ENCODE results near the gene IQCE.

The IQCE gene

DNA sequence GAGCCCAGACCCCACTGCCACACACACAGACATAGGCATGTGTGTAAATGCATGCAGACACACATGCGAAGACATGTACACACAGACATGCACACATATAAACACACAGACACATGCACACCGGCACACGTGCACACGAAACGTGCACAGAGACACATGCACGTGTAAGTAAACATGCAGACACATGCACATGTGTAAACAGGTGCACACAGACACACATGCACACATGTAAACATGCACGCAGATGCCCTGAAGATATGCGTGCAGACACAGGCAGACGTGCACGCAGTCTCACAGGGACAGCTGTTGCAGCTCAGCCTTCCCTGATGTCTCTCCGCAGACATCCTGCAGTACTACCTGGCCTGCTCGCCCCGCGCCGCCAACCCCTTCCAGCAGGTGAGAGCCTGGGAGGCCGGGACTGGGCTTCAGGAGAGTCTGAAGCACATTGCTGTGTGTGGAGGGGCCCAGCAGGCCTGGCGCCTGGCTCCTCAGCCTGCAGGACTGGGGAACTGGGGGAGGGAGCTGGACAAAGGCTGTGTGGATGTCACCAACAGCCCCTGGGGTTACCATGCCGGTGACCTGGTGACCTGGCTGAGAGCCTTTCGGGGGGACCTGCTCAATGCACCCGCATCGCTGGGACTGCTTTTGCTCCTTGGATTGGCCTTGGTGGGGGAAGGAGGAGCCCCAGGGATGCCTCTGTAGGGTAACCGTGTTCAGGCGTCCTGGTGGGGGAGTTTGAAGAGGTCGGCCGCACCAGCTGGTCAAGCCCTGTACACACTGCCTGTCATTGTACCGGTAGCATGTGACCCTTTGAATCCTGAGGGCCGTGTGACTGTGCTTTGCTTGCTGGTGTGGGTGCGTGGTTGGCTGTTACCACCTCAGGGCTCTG, 93.3 kb downstream of the IQCE start:
- TF ChIP-seq, protein P1, sequence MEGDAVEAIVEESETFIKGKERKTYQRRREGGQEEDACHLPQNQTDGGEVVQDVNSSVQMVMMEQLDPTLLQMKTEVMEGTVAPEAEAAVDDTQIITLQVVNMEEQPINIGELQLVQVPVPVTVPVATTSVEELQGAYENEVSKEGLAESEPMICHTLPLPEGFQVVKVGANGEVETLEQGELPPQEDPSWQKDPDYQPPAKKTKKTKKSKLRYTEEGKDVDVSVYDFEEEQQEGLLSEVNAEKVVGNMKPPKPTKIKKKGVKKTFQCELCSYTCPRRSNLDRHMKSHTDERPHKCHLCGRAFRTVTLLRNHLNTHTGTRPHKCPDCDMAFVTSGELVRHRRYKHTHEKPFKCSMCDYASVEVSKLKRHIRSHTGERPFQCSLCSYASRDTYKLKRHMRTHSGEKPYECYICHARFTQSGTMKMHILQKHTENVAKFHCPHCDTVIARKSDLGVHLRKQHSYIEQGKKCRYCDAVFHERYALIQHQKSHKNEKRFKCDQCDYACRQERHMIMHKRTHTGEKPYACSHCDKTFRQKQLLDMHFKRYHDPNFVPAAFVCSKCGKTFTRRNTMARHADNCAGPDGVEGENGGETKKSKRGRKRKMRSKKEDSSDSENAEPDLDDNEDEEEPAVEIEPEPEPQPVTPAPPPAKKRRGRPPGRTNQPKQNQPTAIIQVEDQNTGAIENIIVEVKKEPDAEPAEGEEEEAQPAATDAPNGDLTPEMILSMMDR (IDR thresholded peaks at IDR 0.05; ENCODE audit: low read depth, low read length): no peak
- H3K4me3 ChIP-seq (ENCODE audit: low read depth, low read length): no peak overlapping the region

DNA sequence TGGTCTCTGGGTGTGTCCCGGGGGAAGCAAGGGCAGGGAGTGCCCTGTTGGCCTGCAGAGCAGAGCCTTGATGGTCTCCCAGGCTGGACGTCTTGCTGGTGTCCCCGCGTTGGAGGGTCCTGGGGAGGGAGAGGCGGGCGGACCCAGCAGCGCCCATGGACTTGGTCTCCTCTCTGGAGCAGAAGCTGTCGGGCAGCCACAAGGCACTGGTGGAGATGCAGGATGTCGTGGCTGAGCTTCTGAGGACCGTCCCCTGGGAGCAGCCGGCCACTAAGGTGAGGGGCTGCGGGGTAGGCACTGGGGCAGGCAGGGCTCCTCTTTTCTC, 93.9 kb downstream of the IQCE start:
- TF ChIP-seq, protein P1 (IDR thresholded peaks at IDR 0.05; ENCODE audit: low read depth, low read length): no peak
- H3K4me3 ChIP-seq (ENCODE audit: low read depth, low read length): no peak overlapping the region

GRCh38 chr7:2654059-2654458, 95.3 kb downstream of the IQCE start:
- TF ChIP-seq, protein P1 (IDR thresholded peaks at IDR 0.05; ENCODE audit: low read depth, low read length): no peak
- H3K4me3 ChIP-seq (ENCODE audit: low read depth, low read length): no peak overlapping the region

DNA sequence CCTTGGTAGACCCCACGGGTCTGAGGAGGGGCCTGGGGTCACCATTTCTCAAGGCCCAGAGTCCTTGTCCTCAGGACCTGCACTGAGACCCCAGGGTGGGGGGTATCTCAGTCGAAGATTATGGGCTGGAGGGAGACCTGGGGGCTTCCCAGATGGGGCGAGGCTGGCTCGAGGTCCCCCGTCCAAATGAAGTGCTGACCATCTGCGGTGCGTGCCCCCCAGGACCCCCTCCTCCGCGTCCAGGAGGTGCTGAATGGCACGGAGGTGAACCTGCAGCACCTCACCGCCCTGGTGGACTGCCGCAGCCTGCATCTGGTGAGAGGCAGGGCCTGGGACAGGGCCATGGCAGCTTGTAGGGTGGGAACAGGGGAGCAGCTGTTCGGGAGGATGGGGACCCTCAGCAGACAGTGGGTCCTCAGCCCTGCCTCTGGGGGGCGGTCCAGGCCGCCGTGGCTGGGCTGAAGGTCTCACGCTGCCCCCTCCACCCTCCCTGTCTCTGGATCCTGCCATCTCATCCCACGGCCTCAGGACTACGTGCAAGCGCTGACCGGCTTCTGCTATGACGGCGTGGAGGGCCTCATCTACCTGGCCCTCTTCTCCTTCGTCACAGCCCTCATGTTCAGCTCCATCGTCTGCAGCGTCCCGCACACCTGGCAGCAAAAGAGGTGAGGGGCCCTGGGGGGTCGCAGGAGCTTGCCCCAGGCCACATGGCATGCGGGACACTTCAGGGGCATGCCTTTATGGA, 97.3 kb downstream of the IQCE start:
- H3K4me3 ChIP-seq (ENCODE audit: low read depth, low read length): no peak overlapping the region
- TF ChIP-seq, protein P1 (IDR thresholded peaks at IDR 0.05; ENCODE audit: low read depth, low read length): no peak

GRCh38 chr7:2657208-2657607, 98.4 kb downstream of the IQCE start:
- TF ChIP-seq, protein P1 (IDR thresholded peaks at IDR 0.05; ENCODE audit: low read depth, low read length): no peak

GRCh38 chr7:2657920-2658671, 99.3 kb downstream of the IQCE start:
- H3K4me3 ChIP-seq (ENCODE audit: low read depth, low read length): no peak overlapping the region
- TF ChIP-seq, protein P1 (IDR thresholded peaks at IDR 0.05; ENCODE audit: low read depth, low read length): no peak

More at GRCh38 chr7:2657208-2657607, 98.4 kb downstream of the IQCE start:
- H3K4me3 ChIP-seq (ENCODE audit: low read depth, low read length): no peak overlapping the region

Measured in WI38 (cell line).